Transverse colon (tissue), 4 donors: Measurements from ENCODE around the gene SRD5A2. TPM values are rescaled to one million over a fixed set of nuclear protein-coding genes. Genes with fewer than 3 reads are reported as not detected.

ENCODE experiments used
- DNase-seq: peaks from one replicate; pipeline ENCODE4 v3.0.0-alpha.2; 2019
- H3K27ac ChIP-seq, 4 donors: fragments of 200-600 bp; sonication (generic); 2 replicates each; pipeline ENCODE4 v1.5.1; 2016 to 2018; ENCODE audit warnings: inconsistent platforms in 4 of 4
- H3K27me3 ChIP-seq: fragments of 200-600 bp; sonication (generic); 2 replicates; pipeline ENCODE4 v1.5.1; 2017; ENCODE audit warnings: inconsistent platforms
- H3K36me3 ChIP-seq, 4 donors: fragments of 200-600 bp; sonication (generic); 2 replicates each; pipeline ENCODE4 v1.5.1; 2017 to 2019; ENCODE audit warnings: inconsistent platforms in 4 of 4
- H3K4me1 ChIP-seq, 4 donors: fragments of 200-600 bp; sonication (generic); 2 replicates each; pipeline ENCODE4 v1.5.1; 2017 to 2020; ENCODE audit warnings: inconsistent platforms in 4 of 4
- H3K4me3 ChIP-seq, 4 donors: fragments of 200-600 bp; sonication (generic); 1 replicate in 1 of 4; 2 replicates in 3 of 4; pipeline versions ENCODE4 v1.5.1 to v1.6.1; 2017 to 2019; ENCODE audit warnings: inconsistent platforms in 4 of 4
- H3K9me3 ChIP-seq, 2 donors: fragments of 200-600 bp; sonication (generic); 2 replicates each; pipeline ENCODE4 v1.5.1; 2017 to 2019; ENCODE audit warnings: inconsistent platforms in 2 of 2
- CTCF ChIP-seq, 5 experiments: fragments of 200-600 bp in 3 of 5; fragments of 450-650 bp in 2 of 5; sonication (generic) in 3 of 5; IDR thresholded peaks; 1 replicate in 2 of 5; 2 replicates in 3 of 5; pipeline ENCODE4 v1.5.1; 2016 to 2017; ENCODE audit warnings: antibody characterized with exemption in 5 of 5, inconsistent platforms in 3 of 5, mild to moderate bottlenecking in 2 of 5, moderate library complexity in 1 of 5
- EP300 ChIP-seq: sonication (generic); formaldehyde crosslinking; IDR thresholded peaks from one replicate; pipeline ENCODE4 v1.6.1; 2017; ENCODE audit warnings: antibody characterized with exemption, low read depth
- POLR2A ChIP-seq: fragments of 450-650 bp; IDR thresholded peaks from one replicate; pipeline ENCODE4 v1.6.1; 2016; ENCODE audit warnings: antibody characterized with exemption, mild to moderate bottlenecking, moderate library complexity
- POLR2AphosphoS5 ChIP-seq, 3 donors: sonication (generic); formaldehyde crosslinking; IDR thresholded peaks; one replicate each; pipeline ENCODE4 v1.6.1; 2016; ENCODE audit warnings: antibody characterized with exemption in 3 of 3
- WGBS, 2 donors: methylation state at CpG; one replicate each; pipeline ENCODE4 v1.1.5; 2018; ENCODE audit warnings: low coverage in 1 of 2; 5-methylcytosine and 5-hydroxymethylcytosine counted together
- in situ Hi-C, 4 donors: fragments of 200-750 bp; cut with MboI; loops; one replicate each; pipeline versions ENCODE4 v1.15.0 to v1.15.1; 2017; ENCODE audit warnings: low sequenced_read_pairs in 3 of 4, low pct_ligation_motif_present in 1 of 4, low pct_unique_long_range_greater_than_20kb in 1 of 4
- intact Hi-C: fragments of 100-400 bp; cut with DNase I; formaldehyde crosslinking; loops from one replicate; pipeline ENCODE4 v1.15.1; 2023; ENCODE audit warnings: low total_unique reads
- total RNA-seq, 4 donors: library from RNA; depleted of rRNA; stranded (reverse); fragments of >200 nt; gene quantifications; one replicate each; pipeline ENCODE4 v1.1.0, GENCODE V29; 2016

Gene SRD5A2
- total RNA-seq, 4 donors from 2014 or later, result not detected

GRCh38 chr2:31568585-31569201 is 12.0 kb downstream of the SRD5A2 start:
- WGBS, 2 donors, result 88 to 93% methylated on average over 3 to 10 of the region's 10 CpGs
- in situ Hi-C loops (no loop called here), intact Hi-C loops (no loop called here)
- H3K4me3 ChIP-seq, result no peak overlapping the region
- no peaks in the 10 kb centered on the region for H3K4me1 ChIP-seq
- H3K27ac ChIP-seq, result no peak overlapping the region
- H3K36me3 ChIP-seq, result no peaks in the 10 kb centered on the region
- H3K9me3 ChIP-seq, result no peaks in the 10 kb centered on the region
- TF ChIP-seq CTCF (IDR thresholded peaks at IDR 0.05) (no peak), EP300 (no peak), POLR2A (no peak), POLR2AphosphoS5 (IDR thresholded peaks at IDR 0.05) (no peak)
- no peaks in the 10 kb centered on the region for H3K27me3 ChIP-seq
- no peak for DNase-seq

- Histone ChIP-seq H3K36me3 (no peaks in the 10 kb centered on the region), H3K27me3 (no peaks in the 10 kb centered on the region), H3K9me3 (no peaks in the 10 kb centered on the region), H3K4me1 (no peaks in the 10 kb centered on the region), H3K27ac (no peak overlapping the region), H3K4me3 (no peak overlapping the region)
- TF ChIP-seq CTCF (IDR thresholded peaks at IDR 0.05), result no peak
- TF ChIP-seq POLR2AphosphoS5 (IDR thresholded peaks at IDR 0.05), result no peak
- TF ChIP-seq EP300, result no peak
- no peak for TF ChIP-seq POLR2A
- no peak for DNase-seq
- intact Hi-C loops (no loop called here), in situ Hi-C loops (no loop called here)
- WGBS, 2 donors, result 73% methylated on average over 2 of the region's 3 CpGs; no CpG with 5 or more reads in 1 of the 2 donors
Observed at GRCh38 chr2:31567679-31568078, 13.1 kb downstream of the SRD5A2 start.

- no peak overlapping the region for H3K27ac ChIP-seq
- H3K27me3 ChIP-seq, result no peaks in the 10 kb centered on the region
- in situ Hi-C loops, result no loop called here
- no peak for DNase-seq
- no peaks in the 10 kb centered on the region for H3K4me1 ChIP-seq
- intact Hi-C loops, result no loop called here
- H3K4me3 ChIP-seq, result no peak overlapping the region
- TF ChIP-seq POLR2AphosphoS5 (IDR thresholded peaks at IDR 0.05), result no peak
- no peak for TF ChIP-seq POLR2A
- TF ChIP-seq CTCF (IDR thresholded peaks at IDR 0.05), result no peak
- TF ChIP-seq EP300, result no peak
- H3K9me3 ChIP-seq, result no peaks in the 10 kb centered on the region
- H3K36me3 ChIP-seq, result no peaks in the 10 kb centered on the region
- 41 to 62% methylated on average over 1 of the region's 1 CpG for WGBS, 2 donors
Observed at GRCh38 chr2:31563273-31563839, 17.4 kb downstream of the SRD5A2 start.

GRCh38 chr2:31561823-31562222 is 18.9 kb downstream of the SRD5A2 start:
- intact Hi-C loops, result no loop called here

More at GRCh38 chr2:31561823-31562222, 18.9 kb downstream of the SRD5A2 start:
- Histone ChIP-seq H3K9me3 (no peaks in the 10 kb centered on the region), H3K27me3 (no peaks in the 10 kb centered on the region), H3K4me3 (no peak overlapping the region), H3K4me1 (no peaks in the 10 kb centered on the region), H3K36me3 (no peaks in the 10 kb centered on the region), H3K27ac (no peak overlapping the region)
- no peak for TF ChIP-seq POLR2AphosphoS5 (IDR thresholded peaks at IDR 0.05)
- no peak for TF ChIP-seq EP300
- no peak for TF ChIP-seq POLR2A
- 29 to 50% methylated on average over 1 of the region's 1 CpG for WGBS, 2 donors
- no peak for DNase-seq
- in situ Hi-C loops, result no loop called here
